ENCODE results near the gene OSBPL6.

The OSBPL6 gene

DNA sequence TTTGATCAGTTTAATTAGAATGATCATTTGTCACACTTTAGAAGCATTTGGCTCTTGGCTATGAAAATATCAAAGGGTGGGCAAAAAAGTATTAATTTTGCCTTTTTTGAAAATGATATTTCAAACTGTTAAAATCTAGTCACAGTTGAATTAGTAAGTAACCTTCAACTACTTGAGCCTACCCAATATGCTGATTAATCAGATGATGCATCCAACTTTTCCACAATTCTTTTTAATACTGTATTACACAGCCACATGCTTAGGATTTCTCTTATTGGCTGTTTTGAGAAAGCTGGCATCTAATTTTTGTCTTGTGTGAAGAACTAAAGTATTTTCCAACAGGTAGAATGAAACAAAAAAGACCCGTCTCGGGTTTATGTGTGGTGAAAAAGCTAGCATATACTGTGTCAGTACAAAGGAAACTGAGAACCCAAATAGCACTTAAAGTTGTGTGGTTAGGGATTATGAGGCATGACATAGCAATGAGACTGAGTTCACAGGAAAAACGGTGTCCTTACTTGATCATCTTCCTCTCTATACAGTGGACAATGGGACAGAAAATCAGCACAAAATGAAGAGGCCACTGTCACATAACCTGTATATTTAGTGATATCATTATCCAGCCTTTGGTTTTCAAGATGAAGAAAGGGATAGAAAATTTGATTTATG lies 11.7 kb downstream of the OSBPL6 start:
- H3K4me3 ChIP-seq (ENCODE audit: low read length), result no peak overlapping the region
- TF ChIP-seq, protein P1, sequence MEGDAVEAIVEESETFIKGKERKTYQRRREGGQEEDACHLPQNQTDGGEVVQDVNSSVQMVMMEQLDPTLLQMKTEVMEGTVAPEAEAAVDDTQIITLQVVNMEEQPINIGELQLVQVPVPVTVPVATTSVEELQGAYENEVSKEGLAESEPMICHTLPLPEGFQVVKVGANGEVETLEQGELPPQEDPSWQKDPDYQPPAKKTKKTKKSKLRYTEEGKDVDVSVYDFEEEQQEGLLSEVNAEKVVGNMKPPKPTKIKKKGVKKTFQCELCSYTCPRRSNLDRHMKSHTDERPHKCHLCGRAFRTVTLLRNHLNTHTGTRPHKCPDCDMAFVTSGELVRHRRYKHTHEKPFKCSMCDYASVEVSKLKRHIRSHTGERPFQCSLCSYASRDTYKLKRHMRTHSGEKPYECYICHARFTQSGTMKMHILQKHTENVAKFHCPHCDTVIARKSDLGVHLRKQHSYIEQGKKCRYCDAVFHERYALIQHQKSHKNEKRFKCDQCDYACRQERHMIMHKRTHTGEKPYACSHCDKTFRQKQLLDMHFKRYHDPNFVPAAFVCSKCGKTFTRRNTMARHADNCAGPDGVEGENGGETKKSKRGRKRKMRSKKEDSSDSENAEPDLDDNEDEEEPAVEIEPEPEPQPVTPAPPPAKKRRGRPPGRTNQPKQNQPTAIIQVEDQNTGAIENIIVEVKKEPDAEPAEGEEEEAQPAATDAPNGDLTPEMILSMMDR (IDR thresholded peaks at IDR 0.05; ENCODE audit: insufficient read depth, low read depth, low read length, missing control alignments), result no peak
- peak; percentile 54 for DNase-seq (ENCODE audit: low read depth)

DNA sequence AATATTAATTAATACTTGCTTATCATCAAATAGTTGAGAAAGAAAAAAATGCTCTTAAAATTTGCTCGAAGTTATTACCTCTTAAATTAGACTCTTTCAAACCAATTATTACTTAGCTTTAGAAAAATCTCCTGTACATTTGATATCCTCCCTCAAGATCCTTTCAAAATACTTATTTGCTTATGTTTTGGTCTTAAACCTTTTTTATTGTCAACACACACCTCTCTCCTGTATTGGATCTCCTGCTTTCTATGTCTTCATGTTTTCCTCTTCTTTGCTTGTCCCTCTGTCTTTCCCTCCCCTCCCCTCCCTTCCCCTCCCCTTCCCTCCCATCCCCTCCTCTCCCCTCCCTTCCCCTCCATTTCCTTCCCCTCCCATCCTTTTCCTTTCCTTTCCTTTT lies 14.0 kb downstream of the OSBPL6 start:
- DNase-seq (ENCODE audit: low read depth), result no peak
- H3K4me3 ChIP-seq (ENCODE audit: low read length), result no peak overlapping the region
- TF ChIP-seq, protein P1 (IDR thresholded peaks at IDR 0.05; ENCODE audit: insufficient read depth, low read depth, low read length, missing control alignments), result no peak

- H3K4me3 ChIP-seq (ENCODE audit: low read length), result no peak overlapping the region
- peak; percentile 16 for DNase-seq (ENCODE audit: low read depth)
- TF ChIP-seq, protein P1 (IDR thresholded peaks at IDR 0.05; ENCODE audit: insufficient read depth, low read depth, low read length, missing control alignments), result peak; percentile 17
Measured at GRCh38 chr2:178208817-178209216, 14.5 kb downstream of the OSBPL6 start.

DNA sequence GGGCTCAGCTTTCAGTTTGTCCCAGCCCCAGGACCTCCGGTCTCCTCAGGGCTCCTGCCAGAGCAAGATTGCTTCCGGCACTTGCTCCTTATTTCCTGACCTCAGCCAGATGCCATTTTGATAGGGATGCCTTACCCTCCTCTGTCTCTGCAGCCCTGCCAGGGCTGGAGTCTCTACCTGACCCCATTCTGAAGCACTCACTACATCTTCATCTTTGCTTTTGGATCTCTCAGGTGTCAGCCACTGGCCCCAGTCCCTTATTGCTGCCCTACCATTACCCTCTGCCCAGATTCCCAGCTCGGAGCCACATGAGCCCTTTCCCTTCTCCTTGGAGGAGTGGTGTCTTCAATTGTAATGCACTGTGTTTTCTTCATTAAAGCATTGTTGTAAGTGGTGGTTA lies 17.1 kb downstream of the OSBPL6 start:
- DNase-seq (ENCODE audit: low read depth), result no peak
- TF ChIP-seq, protein P1 (IDR thresholded peaks at IDR 0.05; ENCODE audit: insufficient read depth, low read depth, low read length, missing control alignments), result no peak

DNA sequence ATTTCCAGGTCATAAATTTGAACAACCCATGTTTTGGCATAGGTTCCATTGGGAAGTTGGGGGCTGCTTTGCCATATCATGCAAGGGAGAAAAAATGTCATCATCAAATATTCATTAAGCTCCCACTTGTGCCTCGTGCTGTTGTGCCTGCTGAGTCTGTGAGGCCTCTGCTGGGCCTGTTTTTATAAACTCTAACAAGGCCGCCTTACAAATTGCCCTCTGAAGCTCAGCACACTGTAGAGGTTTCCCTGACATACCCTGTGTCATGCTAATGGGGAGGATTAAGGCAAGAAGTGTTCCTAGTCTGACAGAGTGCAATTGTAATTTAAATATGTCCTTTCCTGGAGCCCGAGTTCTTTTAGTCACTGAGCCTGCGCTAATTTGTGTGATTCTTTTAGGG lies 17.6 kb downstream of the OSBPL6 start:
- TF ChIP-seq, protein P1 (IDR thresholded peaks at IDR 0.05; ENCODE audit: insufficient read depth, low read depth, low read length, missing control alignments), result no peak
- DNase-seq (ENCODE audit: low read depth), result no peak
- no peak overlapping the region for H3K4me3 ChIP-seq (ENCODE audit: low read length)

More for the DNA sequence above, 17.1 kb downstream of the OSBPL6 start:
- no peak overlapping the region for H3K4me3 ChIP-seq (ENCODE audit: low read length)

DNA sequence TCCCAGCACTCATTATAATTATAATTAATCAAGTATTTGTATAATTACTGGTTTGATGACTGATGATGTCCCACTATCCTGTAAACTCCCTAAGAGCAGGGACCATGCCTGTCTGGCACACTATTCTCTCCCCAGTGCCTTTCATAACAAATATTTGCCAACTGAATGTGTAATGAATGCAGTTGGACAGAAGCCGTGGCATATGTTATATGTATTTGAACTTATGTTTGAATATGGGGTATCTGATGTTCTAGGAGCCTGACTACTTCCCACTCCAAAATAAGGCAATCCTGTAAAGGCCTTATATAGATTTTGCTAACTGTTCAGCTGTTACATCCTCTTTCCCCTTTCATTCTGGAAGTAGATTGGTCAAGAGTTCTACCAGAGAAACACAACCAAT lies 19.7 kb downstream of the OSBPL6 start:
- no peak for DNase-seq (ENCODE audit: low read depth)
- no peak overlapping the region for H3K4me3 ChIP-seq (ENCODE audit: low read length)
- TF ChIP-seq, protein P1 (IDR thresholded peaks at IDR 0.05; ENCODE audit: insufficient read depth, low read depth, low read length, missing control alignments), result no peak

DNA sequence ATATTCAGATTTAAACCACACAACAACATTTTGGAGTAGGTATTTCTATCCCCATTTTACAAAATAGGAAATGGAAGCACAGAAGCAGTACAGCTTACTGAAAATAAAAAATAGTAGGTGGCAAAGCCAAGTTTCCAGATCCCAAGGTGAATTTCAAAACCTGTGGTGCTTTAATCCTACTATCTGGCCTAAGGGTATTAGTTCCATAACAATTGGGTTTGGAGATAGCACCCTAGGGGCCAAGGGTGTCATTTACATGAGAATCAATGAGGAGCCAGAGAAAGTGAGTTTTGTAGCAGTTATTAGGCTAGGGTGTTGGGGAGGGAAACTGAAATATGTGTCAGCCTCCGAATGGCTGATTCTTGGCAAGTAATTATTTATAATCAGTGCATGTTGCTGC lies 24.9 kb downstream of the OSBPL6 start:
- TF ChIP-seq, protein P1 (IDR thresholded peaks at IDR 0.05; ENCODE audit: insufficient read depth, low read depth, low read length, missing control alignments), result no peak
- DNase-seq (ENCODE audit: low read depth), result no peak
- H3K4me3 ChIP-seq (ENCODE audit: low read length), result no peak overlapping the region

Data from epithelial cell of esophagus (primary cell).